DOHH2 (cell line): ENCODE data around the gene EPHB2.

Experiments
- H3F3A ChIP-seq: fragments of 200-600 bp; sonication (generic), shearing (Covaris generic); 2 replicates; pipeline ENCODE4 v1.6.0; 2016; ENCODE audit warnings: antibody characterized with exemption, mild to moderate bottlenecking; ENCODE audit not compliant: control insufficient read depth, insufficient read depth
- H3K27ac ChIP-seq: fragments of 200-600 bp; sonication (generic); 2 replicates; pipeline ENCODE4 v1.5.1; 2014; ENCODE audit warnings: low read depth, mild to moderate bottlenecking, low read length, moderate library complexity
- H3K27me3 ChIP-seq: fragments of 200-600 bp; sonication (generic); 2 replicates; pipeline ENCODE4 v1.6.1; 2014; ENCODE audit warnings: mild to moderate bottlenecking, low read length, mixed read lengths; ENCODE audit not compliant: control insufficient read depth
- H3K36me3 ChIP-seq: fragments of 200-600 bp; sonication (generic); 2 replicates; pipeline ENCODE4 v1.6.1; 2014; ENCODE audit warnings: mild to moderate bottlenecking, low read length, moderate library complexity, mixed read lengths; ENCODE audit not compliant: control insufficient read depth
- H3K4me1 ChIP-seq: fragments of 200-600 bp; sonication (generic); 2 replicates; pipeline ENCODE4 v1.6.1; 2014; ENCODE audit warnings: mild to moderate bottlenecking, low read length, mixed read lengths; ENCODE audit not compliant: control insufficient read depth
- H3K4me2 ChIP-seq: fragments of 200-600 bp; sonication (generic); 2 replicates; pipeline ENCODE4 v1.6.0; 2014; ENCODE audit warnings: mild to moderate bottlenecking, low read length, moderate library complexity
- H3K4me3 ChIP-seq: fragments of 200-600 bp; sonication (generic); 2 replicates; pipeline ENCODE4 v1.5.1; 2014; ENCODE audit warnings: mild to moderate bottlenecking, low read length, mixed read lengths
- H3K79me2 ChIP-seq: fragments of 200-600 bp; sonication (generic); 2 replicates; pipeline ENCODE4 v1.6.1; 2014; ENCODE audit warnings: mild to moderate bottlenecking, low read length, mixed read lengths; ENCODE audit not compliant: control insufficient read depth
- H3K9me2 ChIP-seq: fragments of 200-600 bp; sonication (generic); replicated peaks from 2 replicates; pipeline ENCODE4 v1.6.1; 2014; ENCODE audit warnings: mild to moderate bottlenecking, low read length, mixed read lengths; ENCODE audit not compliant: control insufficient read depth
- H3K9me3 ChIP-seq: fragments of 200-600 bp; sonication (generic); 2 replicates; pipeline ENCODE4 v1.6.1; 2014; ENCODE audit warnings: antibody characterized with exemption, low read length, mixed read lengths; ENCODE audit not compliant: control insufficient read depth, insufficient read depth
- H4K20me1 ChIP-seq: fragments of 200-600 bp; sonication (generic); 2 replicates; pipeline ENCODE4 v1.6.0; 2014; ENCODE audit warnings: low read depth, mild to moderate bottlenecking, antibody characterized with exemption, low read length, moderate library complexity; ENCODE audit not compliant: control insufficient read depth, insufficient read depth
- EZH2phosphoT487 ChIP-seq: fragments of 200-600 bp; sonication (generic); IDR thresholded peaks from 2 replicates; pipeline ENCODE4 v1.6.1; 2017; ENCODE audit warnings: borderline replicate concordance, mild to moderate bottlenecking, antibody characterized with exemption, low read length, moderate library complexity, mixed read lengths
- TF ChIP-seq, protein P1 (sequence below): fragments of 200-600 bp; sonication (generic); IDR thresholded peaks from one replicate; pipeline ENCODE4 v1.5.1; 2014; ENCODE audit warnings: antibody characterized with exemption, mild to moderate bottlenecking, low read depth, low read length; ENCODE audit not compliant: poor library complexity, severe bottlenecking

Gene EPHB2

DNA sequence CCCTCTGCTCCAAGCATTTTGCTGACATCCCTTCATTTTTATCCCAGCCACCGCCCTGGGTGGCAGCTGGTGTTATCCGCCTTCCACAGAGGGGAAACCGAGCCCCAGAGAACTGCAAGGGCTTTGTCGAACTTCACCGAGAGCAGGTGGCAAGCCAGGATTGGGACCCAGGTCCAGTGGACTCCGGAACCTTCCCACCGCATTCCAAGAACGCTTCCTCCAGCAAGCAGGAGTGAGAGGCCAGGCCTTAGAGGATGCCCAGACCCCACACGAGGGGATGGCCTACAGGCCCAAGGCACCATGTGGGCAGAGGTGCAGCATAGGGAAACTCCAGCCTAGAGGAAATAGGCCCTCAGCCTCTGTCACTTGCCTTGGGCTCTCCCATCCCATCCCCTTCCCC is 90.7 kb downstream of the EPHB2 start:
- Histone ChIP-seq H3K27ac (no peak overlapping the region), H3K4me1 (no peaks in the 10 kb centered on the region), H3K36me3 (no peaks in the 10 kb centered on the region), H3K79me2 (no peaks in the 10 kb centered on the region), H3K9me2 (no peaks in the 10 kb centered on the region), H4K20me1 (no peaks in the 10 kb centered on the region), H3K4me2 (no peak overlapping the region), H3F3A (no peaks in the 10 kb centered on the region), H3K9me3 (no peaks in the 10 kb centered on the region), H3K27me3 (no peaks in the 10 kb centered on the region), H3K4me3 (no peak overlapping the region)
- TF ChIP-seq, protein P1, sequence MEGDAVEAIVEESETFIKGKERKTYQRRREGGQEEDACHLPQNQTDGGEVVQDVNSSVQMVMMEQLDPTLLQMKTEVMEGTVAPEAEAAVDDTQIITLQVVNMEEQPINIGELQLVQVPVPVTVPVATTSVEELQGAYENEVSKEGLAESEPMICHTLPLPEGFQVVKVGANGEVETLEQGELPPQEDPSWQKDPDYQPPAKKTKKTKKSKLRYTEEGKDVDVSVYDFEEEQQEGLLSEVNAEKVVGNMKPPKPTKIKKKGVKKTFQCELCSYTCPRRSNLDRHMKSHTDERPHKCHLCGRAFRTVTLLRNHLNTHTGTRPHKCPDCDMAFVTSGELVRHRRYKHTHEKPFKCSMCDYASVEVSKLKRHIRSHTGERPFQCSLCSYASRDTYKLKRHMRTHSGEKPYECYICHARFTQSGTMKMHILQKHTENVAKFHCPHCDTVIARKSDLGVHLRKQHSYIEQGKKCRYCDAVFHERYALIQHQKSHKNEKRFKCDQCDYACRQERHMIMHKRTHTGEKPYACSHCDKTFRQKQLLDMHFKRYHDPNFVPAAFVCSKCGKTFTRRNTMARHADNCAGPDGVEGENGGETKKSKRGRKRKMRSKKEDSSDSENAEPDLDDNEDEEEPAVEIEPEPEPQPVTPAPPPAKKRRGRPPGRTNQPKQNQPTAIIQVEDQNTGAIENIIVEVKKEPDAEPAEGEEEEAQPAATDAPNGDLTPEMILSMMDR = no peak
- TF ChIP-seq EZH2phosphoT487 = no peak

DNA sequence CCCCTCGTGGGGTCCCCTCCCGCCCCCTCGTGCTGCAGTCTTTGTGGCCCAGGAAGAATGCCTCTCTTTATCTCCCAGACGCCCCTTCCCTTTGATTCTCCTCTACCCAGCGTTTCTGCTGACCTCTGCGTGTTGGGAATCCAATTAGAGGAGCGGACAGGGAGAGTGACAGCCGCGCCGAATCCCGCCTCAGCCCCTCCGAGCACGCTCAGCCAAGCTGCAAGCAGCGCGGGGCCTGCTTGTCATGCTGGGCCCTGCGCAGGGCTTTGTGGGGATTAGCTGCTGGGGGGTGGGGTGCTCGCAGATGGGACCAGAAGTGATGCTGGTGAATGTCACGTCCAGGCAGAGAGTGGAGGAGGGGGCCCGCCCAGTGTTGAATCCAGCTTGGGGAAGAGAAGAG is 91.1 kb downstream of the EPHB2 start:
- no peak overlapping the region for H3K4me3 ChIP-seq
- no peaks in the 10 kb centered on the region for H3K79me2 ChIP-seq
- TF ChIP-seq, protein P1 = no peak
- no peak for TF ChIP-seq EZH2phosphoT487
- no peaks in the 10 kb centered on the region for H3K27me3 ChIP-seq
- H3K4me1 ChIP-seq = no peaks in the 10 kb centered on the region
- H3F3A ChIP-seq = no peaks in the 10 kb centered on the region
- H3K4me2 ChIP-seq = no peak overlapping the region
- no peaks in the 10 kb centered on the region for H4K20me1 ChIP-seq
- no peaks in the 10 kb centered on the region for H3K36me3 ChIP-seq
- no peaks in the 10 kb centered on the region for H3K9me3 ChIP-seq
- no peak overlapping the region for H3K27ac ChIP-seq
- H3K9me2 ChIP-seq = no peaks in the 10 kb centered on the region

DNA sequence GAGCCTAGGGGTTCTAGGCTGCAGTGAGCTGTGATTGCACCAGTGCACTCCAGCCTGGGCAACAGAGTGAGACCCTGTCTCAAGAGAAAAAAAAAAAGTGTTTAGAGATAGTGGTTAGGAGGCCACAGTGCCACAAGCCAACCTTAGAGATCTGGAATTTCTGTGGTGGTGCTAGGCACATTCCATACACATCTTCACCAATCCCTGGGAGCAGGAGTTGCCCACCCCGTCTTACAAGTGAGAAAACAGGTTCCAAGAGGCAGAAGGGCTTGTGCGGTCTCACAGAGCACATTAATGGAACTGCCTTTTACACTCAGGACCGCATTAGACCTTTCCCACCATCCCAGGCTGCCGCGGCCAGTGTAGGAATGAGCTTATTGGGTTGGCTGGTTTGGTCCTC is 93.2 kb downstream of the EPHB2 start:
- Histone ChIP-seq H3K9me3 (no peaks in the 10 kb centered on the region), H3F3A (no peaks in the 10 kb centered on the region), H3K79me2 (no peaks in the 10 kb centered on the region), H3K4me3 (no peak overlapping the region), H3K4me1 (no peaks in the 10 kb centered on the region), H3K4me2 (no peak overlapping the region), H3K36me3 (no peaks in the 10 kb centered on the region), H3K9me2 (no peaks in the 10 kb centered on the region), H3K27ac (no peak overlapping the region), H4K20me1 (no peaks in the 10 kb centered on the region), H3K27me3 (no peaks in the 10 kb centered on the region)
- TF ChIP-seq, protein P1 = no peak
- TF ChIP-seq EZH2phosphoT487 = no peak

GRCh38 chr1:22804406-22804805 is 93.8 kb downstream of the EPHB2 start:
- TF ChIP-seq, protein P1 = no peak
- no peak for TF ChIP-seq EZH2phosphoT487
- H3K9me3 ChIP-seq = no peaks in the 10 kb centered on the region
- no peaks in the 10 kb centered on the region for H3K36me3 ChIP-seq
- H3K4me2 ChIP-seq = no peak overlapping the region
- H3K4me3 ChIP-seq = no peak overlapping the region
- no peaks in the 10 kb centered on the region for H3K79me2 ChIP-seq
- H3K9me2 ChIP-seq = no peaks in the 10 kb centered on the region
- H3F3A ChIP-seq = no peaks in the 10 kb centered on the region
- no peaks in the 10 kb centered on the region for H4K20me1 ChIP-seq
- H3K27me3 ChIP-seq = no peaks in the 10 kb centered on the region
- no peaks in the 10 kb centered on the region for H3K4me1 ChIP-seq
- H3K27ac ChIP-seq = no peak overlapping the region
